HepG2 (cell line): Measurements from ENCODE around the gene UQCRC2. TPM values are rescaled to one million over a fixed set of nuclear protein-coding genes. Genes with fewer than 3 reads are reported as not detected.
A peak's percentile ranks its signal among the peaks of the same experiment; 100 is the strongest.
"Not testable (repeated sequence)": the region's sequence is repeated elsewhere in the genome, so short reads cannot be mapped to it uniquely, and the experiment has no call there.

Source experiments
- ATAC-seq: fragments of 200-7000 bp; cut with Tn5 transposase; 3 replicates; pipeline ENCODE4 v1.9.1; 2020; ENCODE audit warnings: mild to moderate bottlenecking, moderate library complexity
- BruUV-seq: library from RNA; stranded (reverse); fragments of 400-500 nt; replicated peaks from 2 replicates; lab custom pipeline; 2021; lab: Mats Ljungman, UMichigan
- CTCF ChIA-PET: fragments of 300-600 bp; formaldehyde crosslinking; extraction: SDS; loops from one replicate; lab custom pipeline; 2021; ENCODE audit warnings: low total read pairs, inconsistent platforms, low intra/inter-chr PET ratio; lab: Yijun Ruan, JAX
- POLR2A ChIA-PET: fragments of 350-600 bp; sonication (Branson Sonifier 250); formaldehyde crosslinking; loops from one replicate; lab custom pipeline; 2020; ENCODE audit warnings: antibody characterized with exemption, inconsistent platforms; lab: Yijun Ruan, JAX
- DNase-seq: peaks from one replicate; pipeline ENCODE4 v3.0.0-alpha.2; 2015; ENCODE audit warnings: low spot score
- FAIRE-seq: peaks from 3 replicates; lab custom pipeline; 2011; peaks lifted over from hg19 to GRCh38; lab: Jason Lieb, UNC
- H2AFZ ChIP-seq: one replicate; pipeline ENCODE4 v1.6.1; 2011; ENCODE audit warnings: low read length, inconsistent platforms
- H3K27ac ChIP-seq: fragments of 300-600 bp; 3 replicates; pipeline ENCODE4 v1.8.0; 2011; ENCODE audit warnings: mixed run types, mild to moderate bottlenecking, mixed read lengths, low read length, inconsistent platforms; ENCODE audit not compliant: insufficient read depth; ENCODE audit errors: extremely low read length
- H3K27me3 ChIP-seq, 2 experiments: fragments of 200-600 bp in 1 of 2; 2 replicates in 1 of 2; 3 replicates in 1 of 2; pipeline versions ENCODE4 v1.6.0 to v1.8.0; 2011; ENCODE audit warnings: low read length in 2 of 2, mild to moderate bottlenecking in 2 of 2, moderate library complexity in 2 of 2, inconsistent platforms in 1 of 2; ENCODE audit not compliant: insufficient read depth in 2 of 2, control insufficient read depth in 1 of 2
- H3K36me3 ChIP-seq, 2 experiments: fragments of 200-600 bp in 1 of 2; replicated peaks in 1 of 2; 2 replicates in 1 of 2; 3 replicates in 1 of 2; pipeline versions ENCODE4 v1.5.1 to v1.8.0; 2011; ENCODE audit warnings: low read length in 2 of 2, inconsistent platforms in 1 of 2; ENCODE audit not compliant: insufficient read depth in 2 of 2, control insufficient read depth in 1 of 2
- H3K4me1 ChIP-seq: 2 replicates; pipeline ENCODE4 v1.5.1; 2012; ENCODE audit warnings: low read length, inconsistent platforms; ENCODE audit not compliant: insufficient read depth
- H3K4me2 ChIP-seq: 2 replicates; pipeline ENCODE4 v1.6.0; 2011; ENCODE audit warnings: low read depth, low read length, inconsistent platforms
- H3K4me3 ChIP-seq, 3 experiments: fragments of 200-600 bp in 1 of 3; sonication (generic), shearing (Covaris generic) in 1 of 3; replicated peaks in 1 of 3; 2 replicates each; pipeline ENCODE4 v1.5.1; 2011 to 2016; ENCODE audit warnings: low read length in 3 of 3, inconsistent platforms in 2 of 3, low read depth in 2 of 3, mild to moderate bottlenecking in 2 of 3, control low read depth in 1 of 3, mixed read lengths in 1 of 3; ENCODE audit not compliant: insufficient read depth in 1 of 3
- H3K79me2 ChIP-seq: one replicate; pipeline ENCODE4 v1.6.1; 2011; ENCODE audit warnings: low read length, inconsistent platforms; ENCODE audit not compliant: insufficient read depth
- H3K9ac ChIP-seq: 2 replicates; pipeline ENCODE4 v1.6.0; 2011; ENCODE audit warnings: mild to moderate bottlenecking, low read depth, low read length, inconsistent platforms; ENCODE audit not compliant: insufficient read depth
- H3K9me3 ChIP-seq: 2 replicates; pipeline ENCODE4 v1.5.1; 2012; ENCODE audit warnings: mild to moderate bottlenecking, low read length
- H4K20me1 ChIP-seq: 2 replicates; pipeline ENCODE4 v1.6.0; 2011; ENCODE audit warnings: inconsistent platforms, mild to moderate bottlenecking, low read length, moderate library complexity; ENCODE audit not compliant: insufficient read depth
- CEBPB ChIP-seq: IDR thresholded peaks from 2 replicates; pipeline ENCODE4 v1.6.1; 2011; ENCODE audit warnings: low read depth, low read length, improper control_type of control experiment, borderline replicate concordance
- DMAP1 ChIP-seq: IDR thresholded peaks from 2 replicates; pipeline ENCODE4 v1.6.1; 2016
- HHEX ChIP-seq: IDR thresholded peaks from 2 replicates; pipeline ENCODE4 v1.6.1; 2016; ENCODE audit warnings: control low read depth
- JUND ChIP-seq: sonication (generic); formaldehyde crosslinking; IDR thresholded peaks from 2 replicates; pipeline ENCODE4 v1.8.0; 2022; ENCODE audit warnings: mild to moderate bottlenecking, missing genetic modification reagents
- ZSCAN25 ChIP-seq: sonication (generic); formaldehyde crosslinking; IDR thresholded peaks from 2 replicates; pipeline ENCODE4 v1.8.0; 2022; ENCODE audit warnings: mild to moderate bottlenecking, missing genetic modification reagents
- ZZZ3 ChIP-seq: sonication (generic); formaldehyde crosslinking; IDR thresholded peaks from 2 replicates; pipeline ENCODE4 v1.4.0; 2020; ENCODE audit warnings: missing genetic modification reagents, mild to moderate bottlenecking, borderline replicate concordance
- WGBS: methylation state at CpG from one replicate; pipeline ENCODE4 v1.1.6; 2017; ENCODE audit warnings: low lambda C conversion rate; 5-methylcytosine and 5-hydroxymethylcytosine counted together
- in situ Hi-C: cut with HindIII; loops from 2 replicates; pipeline ENCODE4 v1.10.0; 2017; ENCODE audit warnings: low pct_unique_long_range_greater_than_20kb; ENCODE audit not compliant: extremely low pct_ligation_motif_present
- intact Hi-C: fragments of 100-400 bp; cut with micrococcal nuclease; formaldehyde crosslinking; loops from one replicate; pipeline ENCODE4 v1.10.0; 2022; ENCODE audit not compliant: unreplicated experiment
- polyA plus RNA-seq, 8 experiments: library from polyadenylated mRNA; depleted of rRNA in 3 of 8; stranded (reverse) in 7 of 8; unstranded in 1 of 8; fragments of >200 nt; fragmentation: Illumina TruSeq in 4 of 8; extraction: Trizol in 4 of 8; gene quantifications; 2 replicates each; pipeline versions ENCODE4 v1.2.1 to v1.2.3, GENCODE V29; 2011 to 2016; ENCODE audit warnings: low read depth in 4 of 8, missing spikeins in 1 of 8, mixed read lengths in 1 of 8; ENCODE audit not compliant: insufficient read depth in 1 of 8
- total RNA-seq, 5 experiments: library from RNA; depleted of rRNA; stranded (reverse); fragments of >200 nt; fragmentation: Illumina TruSeq; extraction: Trizol; gene quantifications; 2 replicates each; pipeline ENCODE4 v1.2.3, GENCODE V29; 2016; ENCODE audit warnings: low read depth in 1 of 5
- TF ChIP-seq, protein P1 (sequence below): sonication (generic); formaldehyde crosslinking; IDR thresholded peaks from 2 replicates; pipeline ENCODE4 v1.5.0; 2020; ENCODE audit warnings: mild to moderate bottlenecking, missing genetic modification reagents
- TF ChIP-seq, protein P2 (sequence below): sonication (generic); formaldehyde crosslinking; IDR thresholded peaks from 2 replicates; pipeline ENCODE4 v1.4.0; 2020; ENCODE audit warnings: missing genetic modification reagents
- TF ChIP-seq, protein P3 (sequence below): sonication (generic); formaldehyde crosslinking; IDR thresholded peaks from 2 replicates; pipeline ENCODE4 v1.4.0; 2020; ENCODE audit warnings: missing genetic modification reagents, mild to moderate bottlenecking, borderline replicate concordance

The UQCRC2 gene
- total and polyA plus RNA-seq, 2 of the 13 experiments (the other 11 are each of a cell fraction or from before 2014, with no cell fraction given) = 442 to 536 TPM

GRCh38 chr16:22024785-22025184 lies 71.6 kb downstream of the UQCRC2 start:
- in situ Hi-C loops, H3K27ac ChIP-seq, BruUV-seq, H3K4me2 ChIP-seq, H4K20me1 ChIP-seq, H3K27me3 ChIP-seq, H3K9me3 ChIP-seq, H2AFZ ChIP-seq, H3K9ac ChIP-seq, intact Hi-C loops, CTCF ChIA-PET, FAIRE-seq, H3K36me3 ChIP-seq, DNase-seq, H3K4me3 ChIP-seq, ATAC-seq: not testable (repeated sequence)
- Histone ChIP-seq H3K4me1 (peaks cover 64% of the 10 kb centered on the region), H3K79me2 (peaks cover 66% of the 10 kb centered on the region)
- POLR2A ChIA-PET = interaction anchor here (6.5 kb wide), 1 partner anchor 17 kb away, joined by 40 read pairs; the partner anchor contains the start of gene MOSMO
- TF ChIP-seq, protein P1, sequence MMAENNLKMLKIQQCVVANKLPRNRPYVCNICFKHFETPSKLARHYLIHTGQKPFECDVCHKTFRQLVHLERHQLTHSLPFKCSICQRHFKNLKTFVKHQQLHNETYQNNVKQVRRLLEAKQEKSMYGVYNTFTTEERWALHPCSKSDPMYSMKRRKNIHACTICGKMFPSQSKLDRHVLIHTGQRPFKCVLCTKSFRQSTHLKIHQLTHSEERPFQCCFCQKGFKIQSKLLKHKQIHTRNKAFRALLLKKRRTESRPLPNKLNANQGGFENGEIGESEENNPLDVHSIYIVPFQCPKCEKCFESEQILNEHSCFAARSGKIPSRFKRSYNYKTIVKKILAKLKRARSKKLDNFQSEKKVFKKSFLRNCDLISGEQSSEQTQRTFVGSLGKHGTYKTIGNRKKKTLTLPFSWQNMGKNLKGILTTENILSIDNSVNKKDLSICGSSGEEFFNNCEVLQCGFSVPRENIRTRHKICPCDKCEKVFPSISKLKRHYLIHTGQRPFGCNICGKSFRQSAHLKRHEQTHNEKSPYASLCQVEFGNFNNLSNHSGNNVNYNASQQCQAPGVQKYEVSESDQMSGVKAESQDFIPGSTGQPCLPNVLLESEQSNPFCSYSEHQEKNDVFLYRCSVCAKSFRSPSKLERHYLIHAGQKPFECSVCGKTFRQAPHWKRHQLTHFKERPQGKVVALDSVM (CRISPR knock-in tag) = peak; percentile 54; the same call in 1 of the 2 replicates
- WGBS = 88% methylated on average over 4 of the region's 4 CpGs

DNA sequence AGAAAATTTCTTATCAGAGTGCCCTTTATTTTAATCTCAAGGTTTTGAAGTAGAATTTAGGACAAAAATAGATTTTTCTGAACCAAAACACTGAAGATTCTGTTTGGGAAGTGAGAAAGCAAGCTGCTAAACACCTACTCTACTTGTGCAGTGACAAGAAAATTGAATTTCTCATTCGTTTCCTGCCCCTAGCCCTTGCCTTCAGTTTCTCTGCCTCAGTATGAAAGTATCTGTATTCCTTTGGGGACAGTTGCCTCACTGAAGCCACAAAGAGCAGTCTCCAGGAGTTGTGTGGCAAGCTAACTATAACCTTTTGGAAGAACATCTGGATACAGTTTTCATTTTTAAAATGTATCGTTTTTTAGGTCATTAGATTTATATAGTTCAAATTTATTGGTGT lies 74.5 kb downstream of the UQCRC2 start:
- intact Hi-C loops (no loop called here), in situ Hi-C loops (no loop called here)
- FAIRE-seq (no peak), ATAC-seq (no peak), DNase-seq (no peak)
- no peak overlapping the region for H3K4me3 ChIP-seq
- peaks cover 73% of the 10 kb centered on the region for H3K79me2 ChIP-seq
- H2AFZ ChIP-seq = no peak overlapping the region
- CTCF ChIA-PET = no interaction called here
- peaks cover 5% of the 10 kb centered on the region for H4K20me1 ChIP-seq
- no peak overlapping the region for H3K9ac ChIP-seq
- H3K4me1 ChIP-seq = peaks cover 86% of the 10 kb centered on the region
- H3K4me2 ChIP-seq = no peak overlapping the region
- H3K27ac ChIP-seq = peak overlapping the region; percentile 40
- no TSS peak for BruUV-seq
- WGBS = 89% methylated on average over 2 of the region's 2 CpGs
- POLR2A ChIA-PET = interaction anchor here (2.0 to 6.5 kb wide), 2 partner anchors 16 to 19 kb away, joined by 4 to 40 read pairs; partner anchors contain the start of gene MOSMO
- no peaks in the 10 kb centered on the region for H3K9me3 ChIP-seq
- peaks cover 0 to 3% of the 10 kb centered on the region in 2 experiments; a peak in 3 of 5 replicates for H3K36me3 ChIP-seq
- no peaks in the 10 kb centered on the region for H3K27me3 ChIP-seq
- TF ChIP-seq HHEX (CRISPR knock-in tag) (no peak), ZZZ3 (CRISPR knock-in tag) (no peak), JUND (no peak), ZSCAN25 (no peak), CEBPB (no peak), DMAP1 (no peak)
- TF ChIP-seq, protein P2, sequence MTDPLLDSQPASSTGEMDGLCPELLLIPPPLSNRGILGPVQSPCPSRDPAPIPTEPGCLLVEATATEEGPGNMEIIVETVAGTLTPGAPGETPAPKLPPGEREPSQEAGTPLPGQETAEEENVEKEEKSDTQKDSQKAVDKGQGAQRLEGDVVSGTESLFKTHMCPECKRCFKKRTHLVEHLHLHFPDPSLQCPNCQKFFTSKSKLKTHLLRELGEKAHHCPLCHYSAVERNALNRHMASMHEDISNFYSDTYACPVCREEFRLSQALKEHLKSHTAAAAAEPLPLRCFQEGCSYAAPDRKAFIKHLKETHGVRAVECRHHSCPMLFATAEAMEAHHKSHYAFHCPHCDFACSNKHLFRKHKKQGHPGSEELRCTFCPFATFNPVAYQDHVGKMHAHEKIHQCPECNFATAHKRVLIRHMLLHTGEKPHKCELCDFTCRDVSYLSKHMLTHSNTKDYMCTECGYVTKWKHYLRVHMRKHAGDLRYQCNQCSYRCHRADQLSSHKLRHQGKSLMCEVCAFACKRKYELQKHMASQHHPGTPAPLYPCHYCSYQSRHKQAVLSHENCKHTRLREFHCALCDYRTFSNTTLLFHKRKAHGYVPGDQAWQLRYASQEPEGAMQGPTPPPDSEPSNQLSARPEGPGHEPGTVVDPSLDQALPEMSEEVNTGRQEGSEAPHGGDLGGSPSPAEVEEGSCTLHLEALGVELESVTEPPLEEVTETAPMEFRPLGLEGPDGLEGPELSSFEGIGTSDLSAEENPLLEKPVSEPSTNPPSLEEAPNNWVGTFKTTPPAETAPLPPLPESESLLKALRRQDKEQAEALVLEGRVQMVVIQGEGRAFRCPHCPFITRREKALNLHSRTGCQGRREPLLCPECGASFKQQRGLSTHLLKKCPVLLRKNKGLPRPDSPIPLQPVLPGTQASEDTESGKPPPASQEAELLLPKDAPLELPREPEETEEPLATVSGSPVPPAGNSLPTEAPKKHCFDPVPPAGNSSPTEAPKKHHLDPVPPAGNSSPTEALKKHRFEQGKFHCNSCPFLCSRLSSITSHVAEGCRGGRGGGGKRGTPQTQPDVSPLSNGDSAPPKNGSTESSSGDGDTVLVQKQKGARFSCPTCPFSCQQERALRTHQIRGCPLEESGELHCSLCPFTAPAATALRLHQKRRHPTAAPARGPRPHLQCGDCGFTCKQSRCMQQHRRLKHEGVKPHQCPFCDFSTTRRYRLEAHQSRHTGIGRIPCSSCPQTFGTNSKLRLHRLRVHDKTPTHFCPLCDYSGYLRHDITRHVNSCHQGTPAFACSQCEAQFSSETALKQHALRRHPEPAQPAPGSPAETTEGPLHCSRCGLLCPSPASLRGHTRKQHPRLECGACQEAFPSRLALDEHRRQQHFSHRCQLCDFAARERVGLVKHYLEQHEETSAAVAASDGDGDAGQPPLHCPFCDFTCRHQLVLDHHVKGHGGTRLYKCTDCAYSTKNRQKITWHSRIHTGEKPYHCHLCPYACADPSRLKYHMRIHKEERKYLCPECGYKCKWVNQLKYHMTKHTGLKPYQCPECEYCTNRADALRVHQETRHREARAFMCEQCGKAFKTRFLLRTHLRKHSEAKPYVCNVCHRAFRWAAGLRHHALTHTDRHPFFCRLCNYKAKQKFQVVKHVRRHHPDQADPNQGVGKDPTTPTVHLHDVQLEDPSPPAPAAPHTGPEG = no peak
- TF ChIP-seq, protein P3, sequence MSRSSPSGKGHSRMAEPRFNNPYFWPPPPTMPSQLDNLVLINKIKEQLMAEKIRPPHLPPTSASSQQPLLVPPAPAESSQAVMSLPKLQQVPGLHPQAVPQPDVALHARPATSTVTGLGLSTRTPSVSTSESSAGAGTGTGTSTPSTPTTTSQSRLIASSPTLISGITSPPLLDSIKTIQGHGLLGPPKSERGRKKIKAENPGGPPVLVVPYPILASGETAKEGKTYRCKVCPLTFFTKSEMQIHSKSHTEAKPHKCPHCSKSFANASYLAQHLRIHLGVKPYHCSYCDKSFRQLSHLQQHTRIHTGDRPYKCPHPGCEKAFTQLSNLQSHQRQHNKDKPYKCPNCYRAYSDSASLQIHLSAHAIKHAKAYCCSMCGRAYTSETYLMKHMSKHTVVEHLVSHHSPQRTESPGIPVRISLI (CRISPR knock-in tag) = no peak
